Stimulated activated CD8-positive, alpha-beta memory T cell treated with anti-CD3 and anti-CD28 coated beads, Interleukin-12 subunit alpha, Interleukin-12 subunit beta, amount 100 ng/mL, for 1 hour (primary cell): ENCODE results near the gene TOP3A.
A peak's percentile ranks its signal among the peaks of the same experiment; 100 is the strongest.

Experiments
- DNase-seq: peaks from one replicate; pipeline ENCODE4 v3.0.0-alpha.2; 2020; ENCODE audit warnings: low read depth

The TOP3A gene

DNA sequence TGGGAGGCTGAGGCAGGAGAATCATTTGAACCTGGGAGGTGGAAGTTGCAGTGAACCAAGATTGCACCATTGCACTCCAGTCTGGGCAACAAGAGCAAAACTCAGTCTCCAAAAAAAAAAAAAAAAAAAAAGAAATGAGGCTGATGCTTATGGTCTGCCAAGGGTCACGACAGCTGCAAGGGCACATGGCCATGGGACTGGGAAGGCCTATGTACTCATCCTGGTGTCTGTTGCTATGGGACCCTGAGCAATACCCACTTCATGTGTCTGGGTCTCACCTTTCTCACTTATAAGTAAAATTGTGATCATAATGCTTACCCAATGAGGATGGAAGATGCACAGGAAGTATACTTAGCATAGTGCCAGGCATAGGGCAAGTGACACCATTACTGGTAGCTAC, 37.7 kb downstream of the TOP3A start:
- no peak for DNase-seq

DNA sequence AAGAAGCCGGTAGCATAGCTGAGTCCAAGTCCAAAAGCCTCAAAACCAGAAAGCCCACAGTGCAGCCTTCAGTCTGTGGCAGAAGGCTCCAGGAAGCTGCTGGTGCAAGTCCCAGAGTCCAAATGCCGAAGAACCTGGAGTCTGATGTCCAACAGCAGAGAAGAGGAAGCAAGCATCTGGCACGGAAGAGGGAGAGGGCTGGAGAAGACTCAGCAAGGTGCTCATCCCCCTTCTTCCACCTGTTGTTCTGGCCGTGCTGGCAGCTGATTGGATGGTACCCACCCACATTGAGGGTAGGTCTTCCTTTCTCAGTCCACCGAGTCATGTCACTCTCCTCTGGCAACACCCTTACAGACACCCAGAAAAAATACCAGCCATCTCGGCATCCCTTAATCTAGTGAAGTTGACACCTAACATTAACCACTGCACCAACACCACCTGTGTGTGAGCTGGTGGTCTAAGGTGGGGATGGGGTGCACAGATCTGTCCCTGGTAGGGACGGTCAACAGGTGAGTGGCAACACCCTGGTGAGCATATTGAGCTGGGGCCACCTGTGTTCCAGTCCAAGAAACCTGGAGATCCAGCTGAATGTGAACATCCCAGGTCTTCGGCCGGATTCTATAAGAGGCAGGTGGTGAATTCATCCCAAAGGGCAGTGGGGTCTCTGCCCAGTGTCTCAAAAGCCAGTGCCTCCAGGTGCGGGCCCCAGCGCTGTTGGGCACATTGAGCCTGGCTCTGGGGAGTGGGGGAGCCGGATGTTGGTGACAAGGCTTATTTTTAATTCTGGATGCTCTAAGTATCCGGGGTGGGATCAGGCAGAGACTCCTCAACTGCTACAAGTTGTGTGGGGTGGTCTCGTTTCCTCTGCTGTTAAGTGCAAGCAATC, 44.5 kb downstream of the TOP3A start:
- no peak for DNase-seq

DNA sequence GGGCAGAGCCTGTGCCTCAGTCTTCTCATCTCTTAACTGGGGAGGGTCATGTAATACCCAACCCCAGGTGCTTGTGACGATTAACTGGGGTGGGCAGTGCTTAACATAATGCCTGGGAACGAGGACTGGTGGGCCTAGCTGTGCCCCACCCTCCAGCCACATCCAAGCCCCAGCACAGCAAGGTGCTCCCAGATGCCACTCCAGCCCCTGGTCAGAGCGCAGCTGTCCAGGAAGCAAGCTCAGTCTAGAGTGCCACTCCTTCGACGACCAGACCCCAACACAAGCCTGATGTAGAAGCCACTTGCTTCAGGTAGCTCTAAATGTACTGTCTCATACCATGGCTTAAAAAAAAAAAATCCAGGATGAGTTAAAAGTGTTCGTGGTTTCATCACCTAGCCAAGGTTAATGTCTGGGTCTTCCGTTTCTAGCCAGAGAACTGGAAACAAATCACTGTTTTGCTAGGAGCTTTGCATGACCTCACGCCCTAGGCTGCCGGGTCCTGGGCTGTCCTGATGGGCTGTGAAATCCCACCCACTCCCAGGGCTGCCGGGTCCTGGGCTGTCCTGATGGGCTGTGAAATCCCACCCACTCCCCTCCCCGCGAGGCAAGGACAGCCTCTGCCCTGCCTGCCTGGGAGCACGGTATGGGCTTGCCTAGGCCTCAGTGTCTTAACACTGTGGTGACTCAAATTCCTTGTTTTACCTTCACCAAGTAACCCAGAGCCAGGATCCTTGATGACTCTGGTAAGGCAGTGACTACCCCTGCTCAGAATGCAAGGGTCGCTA, 46.7 kb downstream of the TOP3A start:
- DNase-seq = no peak

GRCh38 chr17:18267366-18267765, 47.4 kb downstream of the TOP3A start:
- DNase-seq = no peak

DNA sequence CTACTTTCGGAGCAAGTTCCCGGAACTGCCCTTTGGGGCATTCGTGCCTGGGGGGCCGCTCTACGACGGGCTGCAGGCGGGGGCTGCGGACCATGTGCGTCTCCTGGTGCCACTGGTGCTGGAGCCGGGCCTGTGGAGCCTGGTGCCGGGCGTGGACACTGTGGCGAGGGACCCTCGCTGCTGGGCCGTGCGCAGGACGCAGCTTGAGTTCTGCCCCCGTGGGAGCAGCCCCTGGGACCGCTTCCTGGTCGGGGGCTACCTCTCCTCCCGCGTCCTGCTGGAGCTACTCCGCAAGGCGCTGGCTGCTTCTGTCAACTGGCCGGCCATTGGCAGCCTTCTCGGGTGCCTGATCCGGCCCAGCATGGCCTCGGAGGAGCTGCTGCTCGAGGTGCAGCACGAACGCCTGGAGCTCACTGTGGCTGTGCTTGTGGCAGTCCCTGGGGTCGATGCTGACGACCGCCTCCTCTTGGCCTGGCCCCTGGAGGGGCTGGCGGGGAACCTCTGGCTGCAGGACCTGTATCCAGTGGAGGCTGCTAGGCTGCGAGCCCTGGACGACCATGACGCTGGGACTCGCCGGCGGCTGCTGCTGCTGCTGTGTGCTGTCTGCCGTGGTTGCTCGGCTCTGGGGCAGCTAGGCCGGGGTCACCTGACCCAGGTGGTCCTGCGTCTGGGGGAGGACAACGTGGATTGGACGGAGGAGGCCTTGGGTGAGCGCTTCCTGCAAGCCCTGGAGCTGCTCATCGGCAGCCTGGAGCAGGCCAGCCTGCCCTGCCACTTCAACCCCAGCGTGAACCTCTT, 50.7 kb downstream of the TOP3A start:
- DNase-seq = no peak

DNA sequence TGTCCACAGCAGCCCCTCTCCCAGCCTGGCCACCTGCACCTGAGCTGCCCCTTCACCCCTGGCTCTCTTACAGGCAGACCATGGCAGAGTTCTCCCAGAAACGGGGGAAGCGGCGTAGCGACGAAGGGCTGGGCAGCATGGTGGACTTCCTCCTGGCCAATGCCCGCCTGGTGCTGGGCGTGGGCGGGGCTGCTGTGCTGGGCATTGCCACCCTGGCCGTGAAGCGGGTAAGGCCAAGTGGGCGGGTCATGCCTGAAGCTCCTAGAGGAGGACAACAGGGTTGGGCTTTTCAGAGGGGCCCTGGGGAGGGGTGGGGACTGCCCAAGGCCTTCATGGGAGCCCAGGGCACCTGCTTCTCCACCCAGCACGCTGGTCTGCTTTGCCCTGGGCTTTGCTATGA, 52.2 kb downstream of the TOP3A start:
- DNase-seq = no peak

DNA sequence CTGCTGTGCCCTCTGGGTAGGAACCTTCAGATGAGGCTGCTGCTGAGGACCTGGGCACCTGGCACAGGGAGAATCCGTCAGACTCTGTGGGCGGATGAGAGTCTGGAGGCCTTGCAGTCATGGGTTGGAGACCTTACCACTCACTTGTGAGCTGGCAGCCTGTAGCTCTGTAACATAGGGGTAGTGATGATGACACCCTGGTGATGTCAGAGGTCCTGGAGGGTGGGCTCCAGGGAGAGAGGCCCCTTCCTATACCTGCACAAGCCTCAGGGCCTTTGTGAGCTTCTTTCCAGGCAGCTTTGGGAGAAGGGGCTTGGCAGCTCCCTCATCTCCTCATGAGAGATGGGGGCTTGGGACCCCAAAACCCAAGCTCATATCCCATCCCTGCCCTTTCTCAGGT, 52.7 kb downstream of the TOP3A start:
- DNase-seq = no peak

GRCh38 chr17:18261659-18262058, 53.1 kb downstream of the TOP3A start:
- no peak for DNase-seq

GRCh38 chr17:18261146-18261515, 53.7 kb downstream of the TOP3A start:
- DNase-seq = peak; percentile 8

DNA sequence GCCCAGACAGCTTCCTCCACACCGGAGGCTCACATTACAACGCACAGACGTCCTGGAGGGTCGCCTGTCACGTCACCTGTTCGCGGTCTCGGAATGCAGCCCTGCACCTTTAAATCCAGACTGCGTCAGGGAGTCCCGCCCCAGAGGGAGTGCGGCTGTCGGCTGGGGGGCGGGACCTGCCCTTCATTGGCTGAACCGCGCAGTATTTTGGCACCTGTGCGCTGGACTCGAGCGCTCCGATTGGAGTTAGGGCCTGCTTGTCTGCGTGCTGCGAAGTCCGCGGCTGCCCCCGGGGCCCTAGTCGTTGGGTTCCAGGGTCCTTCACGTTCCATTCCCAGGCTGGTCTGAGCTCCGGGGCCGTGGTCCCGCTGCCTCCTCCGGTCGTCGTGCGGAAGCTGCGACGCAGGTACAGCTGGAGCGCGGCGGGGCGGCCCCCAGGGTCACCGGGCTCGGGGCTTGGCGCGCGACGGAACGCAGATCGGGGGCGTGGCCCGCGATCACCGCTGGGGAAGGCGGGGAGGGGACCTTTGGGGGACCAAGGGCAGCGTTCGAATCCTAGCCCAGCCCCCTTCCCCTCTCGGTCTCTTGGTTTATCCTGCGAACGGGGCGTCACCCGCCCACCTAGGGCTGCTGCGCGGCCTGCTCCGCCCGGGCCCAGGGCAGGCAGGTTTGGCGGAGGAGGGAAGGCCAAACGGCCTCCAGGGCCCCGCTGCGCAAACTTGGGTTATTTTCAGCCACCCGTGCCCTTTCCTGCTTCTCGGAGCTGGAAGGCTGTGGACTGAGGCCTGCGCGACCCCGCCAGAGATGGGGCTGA, 54.3 kb downstream of the TOP3A start, which contains the start of gene MIEF2:
MIEF2 (plus strand) TSS at position 331 of the 814 bp plus-strand sequence. CDS start 2,059 bp downstream, outside the sequence.
- peak; percentile 87 for DNase-seq

DNA sequence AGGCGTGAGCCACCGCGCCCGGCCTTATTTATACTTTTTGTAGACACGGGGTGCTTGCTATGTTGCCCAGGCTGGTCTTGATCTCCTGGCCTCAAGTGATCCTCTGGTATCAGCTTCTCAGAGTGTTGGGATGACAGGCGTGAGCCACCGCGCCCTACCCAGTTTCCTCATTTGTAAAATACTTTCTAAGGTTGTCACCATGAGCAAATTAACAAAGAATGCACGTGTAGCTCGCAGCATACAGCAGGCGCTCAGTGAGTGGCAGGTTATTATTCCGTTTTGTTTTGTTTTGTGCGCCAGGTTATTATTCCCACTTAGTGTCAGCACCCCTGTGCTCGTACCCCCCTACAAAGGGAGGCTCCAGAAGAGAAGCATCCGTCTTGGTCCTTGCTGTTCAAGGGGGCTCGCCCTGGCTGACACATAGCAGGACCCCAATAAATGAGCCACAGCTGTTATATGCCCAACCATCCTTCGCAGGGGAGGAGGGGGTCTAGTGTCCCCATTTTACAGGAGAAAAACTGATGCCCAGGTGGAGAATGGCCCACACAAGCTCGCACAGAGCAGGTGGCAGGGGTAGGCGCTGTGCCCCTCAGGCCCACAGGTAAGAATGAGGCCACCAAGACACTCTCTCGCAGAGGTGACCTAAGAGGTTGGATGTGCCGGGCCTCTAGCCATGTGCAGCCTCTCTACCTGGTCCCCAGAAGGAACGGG, 55.0 kb downstream of the TOP3A start:
- no peak for DNase-seq

DNA sequence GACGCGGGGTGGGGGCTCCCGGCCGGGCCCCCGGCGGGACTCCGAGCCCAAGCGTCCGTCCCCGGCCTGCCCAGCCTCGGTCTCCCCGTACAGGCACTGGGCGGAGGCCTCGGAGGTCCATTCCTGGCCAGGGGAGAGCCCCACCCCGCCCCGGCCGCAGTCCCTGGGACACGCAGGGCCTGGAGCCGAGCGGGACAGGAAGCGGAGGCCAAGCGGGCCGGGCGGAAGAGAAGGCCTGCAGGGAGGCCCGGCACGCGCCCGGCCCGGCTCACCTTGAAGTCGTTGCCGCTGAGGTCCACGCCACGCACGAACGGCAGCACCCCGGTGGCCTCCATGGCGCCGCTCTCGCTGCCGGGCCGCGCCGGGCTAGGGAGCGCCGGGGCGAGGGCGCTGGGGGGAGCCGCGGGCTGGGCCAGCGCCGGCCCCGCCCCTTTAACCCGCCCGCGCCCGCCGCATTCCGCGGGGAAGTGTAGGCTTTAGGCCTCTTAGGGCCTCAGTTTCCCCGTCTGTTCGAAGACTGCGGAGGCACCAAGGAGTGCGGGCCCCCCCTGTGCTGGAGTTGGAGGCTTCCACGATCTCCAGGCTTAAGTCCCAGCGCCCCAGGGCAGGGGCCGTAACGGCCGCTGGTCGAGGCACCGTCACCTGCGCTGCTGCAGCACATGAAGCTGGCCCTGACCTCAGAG, 56.3 kb downstream of the TOP3A start, which contains the start of gene FLII:
FLII (minus strand) TSS at position 383 of the 683 bp plus-strand sequence; CDS start at position 335, 48 bp downstream.
- DNase-seq = peak; percentile 19

GRCh38 chr17:18257982-18258355, 56.8 kb downstream of the TOP3A start:
- peak; percentile 16 for DNase-seq

DNA sequence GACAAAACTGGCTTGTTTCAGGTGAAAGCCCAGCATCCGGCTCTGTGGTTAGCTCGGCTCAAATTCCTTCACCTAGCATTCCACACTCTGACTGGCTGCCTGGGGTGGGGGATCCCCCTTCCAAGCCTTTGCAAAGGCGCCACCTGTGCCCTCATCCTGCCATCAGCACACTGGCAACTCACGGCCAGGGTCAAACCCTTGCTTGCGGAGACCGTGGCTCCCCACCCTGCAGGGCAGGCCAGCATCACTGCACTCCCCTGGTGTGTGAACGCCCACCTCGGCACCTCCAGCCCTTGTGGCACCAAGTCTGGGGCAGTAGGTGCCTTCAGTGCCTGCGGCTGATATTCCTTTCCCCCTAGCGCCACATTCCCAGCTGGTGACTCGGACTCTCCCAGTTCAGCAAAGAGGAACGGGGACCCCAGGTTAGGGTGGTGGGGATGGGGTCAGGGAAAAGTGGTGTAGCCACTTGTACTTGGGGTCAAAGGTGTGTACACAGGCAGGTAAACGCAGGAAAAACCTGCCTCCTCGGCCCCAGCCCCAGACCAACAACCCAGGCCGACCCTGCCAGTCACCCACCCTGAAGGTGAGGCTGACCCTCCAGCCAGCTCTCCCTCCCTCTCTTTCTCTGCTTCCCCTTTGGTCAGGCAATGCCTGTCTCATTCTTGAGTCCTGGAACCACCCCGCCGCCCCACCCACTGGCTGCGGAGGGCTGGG, 57.4 kb downstream of the TOP3A start:
- DNase-seq = no peak

DNA sequence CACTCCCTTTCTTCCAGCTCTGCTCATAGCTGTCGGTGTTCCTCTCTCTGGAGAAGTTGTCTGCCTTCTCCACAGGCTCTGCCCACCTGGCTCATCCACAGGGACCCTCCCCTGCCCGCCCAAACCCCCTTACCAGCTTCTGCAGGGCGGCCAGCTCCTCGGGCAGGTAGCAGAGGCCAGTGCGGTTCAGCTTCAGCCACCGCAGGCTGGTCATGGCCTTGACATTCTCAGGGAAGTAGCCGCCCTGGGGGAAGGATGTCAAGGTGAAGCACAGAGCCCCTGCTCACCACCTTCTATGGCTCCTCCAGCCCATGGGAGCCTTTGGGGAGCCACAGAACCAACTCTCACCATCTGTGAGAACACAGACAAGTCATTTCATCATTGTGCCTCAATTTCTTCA, 58.0 kb downstream of the TOP3A start:
- no peak for DNase-seq

DNA sequence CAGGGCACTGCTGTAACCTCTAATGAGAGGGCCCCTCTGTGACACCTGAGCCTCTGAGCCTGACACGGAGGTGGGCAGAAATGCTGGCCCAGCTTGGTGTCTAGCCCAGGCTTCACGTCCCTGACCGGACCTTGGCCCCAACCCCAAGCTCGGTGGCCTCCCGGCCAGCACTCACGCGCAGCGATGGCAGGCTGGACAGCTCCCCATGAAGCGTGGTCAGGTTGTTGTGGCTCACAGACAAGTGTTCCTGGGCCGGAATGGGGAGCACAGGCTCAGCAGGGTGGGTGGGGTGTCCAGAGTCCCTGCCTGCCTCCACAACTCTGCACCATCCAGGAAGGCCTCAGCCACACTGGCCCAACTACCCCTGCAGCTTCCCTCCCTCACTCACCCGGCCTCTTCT, 58.4 kb downstream of the TOP3A start:
- DNase-seq = no peak

GRCh38 chr17:18254888-18255649, 59.7 kb downstream of the TOP3A start:
- DNase-seq = no peak

DNA sequence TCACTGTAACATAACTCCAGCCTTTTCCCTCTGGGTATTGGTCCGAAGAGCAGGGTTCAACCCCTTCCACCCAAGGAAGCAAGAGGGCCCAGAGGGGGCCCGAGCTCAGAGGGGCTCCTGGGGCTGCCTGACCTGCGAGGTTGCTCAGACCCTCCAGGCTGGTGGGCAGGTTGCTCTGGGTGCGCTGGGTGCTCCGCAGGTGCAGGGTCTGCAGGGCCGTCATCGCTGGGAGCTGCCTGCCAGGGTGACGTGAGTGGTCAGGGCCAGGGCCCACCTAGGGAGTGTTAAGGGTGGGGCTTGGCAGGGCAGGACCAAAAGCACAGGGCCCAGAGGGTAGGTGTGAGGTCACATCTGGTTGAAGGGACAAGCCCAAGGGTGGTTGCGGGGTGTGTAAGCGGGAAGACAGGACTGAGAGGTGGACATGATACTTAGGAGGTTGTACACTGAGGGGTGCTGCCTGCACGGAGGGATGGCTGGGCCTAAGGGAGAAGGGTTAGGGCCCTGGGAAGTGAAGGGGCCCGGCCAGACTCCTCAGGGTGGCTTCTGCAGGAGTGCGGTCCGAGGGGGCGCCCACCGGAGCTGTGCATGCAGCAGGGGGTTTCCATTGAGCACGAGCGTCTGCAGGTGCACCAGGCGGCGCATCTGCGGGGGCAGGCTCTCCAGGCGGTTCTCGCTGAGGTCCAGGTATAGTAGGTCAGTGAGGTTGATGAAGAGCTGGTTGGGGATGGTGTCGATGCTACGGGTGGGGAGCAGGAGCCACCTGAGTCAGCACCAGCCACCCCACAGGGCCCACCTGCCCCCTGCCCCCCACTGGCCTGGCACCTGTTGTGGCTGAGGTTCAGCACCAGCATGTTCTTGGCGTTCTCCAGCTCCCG, 60.6 kb downstream of the TOP3A start:
- DNase-seq = no peak
